IPS-20b (cell line): ENCODE measurements around the gene APOC1.

Source experiments
- H3K27ac ChIP-seq: one replicate; pipeline ENCODE4 v1.5.1; 2013; ENCODE audit warnings: low read length
- H3K27me3 ChIP-seq: 2 replicates; pipeline ENCODE4 v1.6.1; 2013; ENCODE audit warnings: mild to moderate bottlenecking, low read length, inconsistent platforms; ENCODE audit not compliant: insufficient read depth
- H3K36me3 ChIP-seq: 2 replicates; pipeline ENCODE4 v1.6.1; 2013; ENCODE audit warnings: low read depth, mild to moderate bottlenecking, inconsistent platforms, low read length, moderate library complexity; ENCODE audit not compliant: insufficient read depth
- H3K4me1 ChIP-seq: 2 replicates; pipeline ENCODE4 v1.6.1; 2013; ENCODE audit warnings: mild to moderate bottlenecking, control low read depth, inconsistent platforms, low read length, moderate library complexity; ENCODE audit not compliant: insufficient read depth
- H3K4me3 ChIP-seq: 2 replicates; pipeline ENCODE4 v1.5.1; 2013; ENCODE audit warnings: mild to moderate bottlenecking, low read length, inconsistent platforms
- H3K9ac ChIP-seq: 2 replicates; pipeline ENCODE4 v1.6.1; 2013; ENCODE audit warnings: low read depth, mild to moderate bottlenecking, inconsistent platforms, low read length, moderate library complexity
- H3K9me3 ChIP-seq: 2 replicates; pipeline ENCODE4 v1.6.1; 2013; ENCODE audit warnings: mild to moderate bottlenecking, low read depth, low read length, inconsistent platforms; ENCODE audit not compliant: insufficient read depth

APOC1 gene

GRCh38 chr19:44951179-44952159, 37.1 kb downstream of the APOC1 start:
- H3K27me3 ChIP-seq: no peaks in the 10 kb centered on the region
- no peak overlapping the region for H3K9ac ChIP-seq
- H3K27ac ChIP-seq: no peak overlapping the region
- no peaks in the 10 kb centered on the region for H3K36me3 ChIP-seq
- H3K4me1 ChIP-seq: peaks cover 9% of the 10 kb centered on the region
- no peak overlapping the region for H3K4me3 ChIP-seq
- no peaks in the 10 kb centered on the region for H3K9me3 ChIP-seq

GRCh38 chr19:44954278-44954648, 39.9 kb downstream of the APOC1 start:
- Histone ChIP-seq H3K4me1 (peaks cover 9% of the 10 kb centered on the region), H3K4me3 (peak overlapping the region; percentile 97), H3K9me3 (no peaks in the 10 kb centered on the region), H3K9ac (peak overlapping the region; percentile 97), H3K36me3 (no peaks in the 10 kb centered on the region), H3K27me3 (no peaks in the 10 kb centered on the region), H3K27ac (peak overlapping the region; percentile 91)

GRCh38 chr19:44954649-44955504, 40.5 kb downstream of the APOC1 start, which contains the start of gene CLPTM1:
CLPTM1 (plus strand) TSS chr19:44955380; CDS start chr19:44955396, 16 bp downstream.
- peak within 1 kb of the TSS; percentile 97 for H3K9ac ChIP-seq

GRCh38 chr19:44955505-44956439, 41.4 kb downstream of the APOC1 start:
- H3K27me3 ChIP-seq: no peaks in the 10 kb centered on the region
- peaks cover 9% of the 10 kb centered on the region for H3K4me1 ChIP-seq
- H3K9me3 ChIP-seq: no peaks in the 10 kb centered on the region
- H3K4me3 ChIP-seq: peak overlapping the region; percentile 97
- H3K27ac ChIP-seq: no peak overlapping the region
- peaks cover 8% of the 10 kb centered on the region; the same call in 1 of the 2 replicates for H3K36me3 ChIP-seq
- peak overlapping the region; percentile 95 for H3K9ac ChIP-seq

More at GRCh38 chr19:44954649-44955504, 40.5 kb downstream of the APOC1 start, which contains the start of gene CLPTM1:
- Histone ChIP-seq H3K9me3 (no peaks in the 10 kb centered on the region), H3K4me3 (peak within 1 kb of the TSS; percentile 97), H3K4me1 (peaks cover 9% of the 10 kb centered on the region), H3K27ac (peak within 1 kb of the TSS; percentile 91), H3K27me3 (no peaks in the 10 kb centered on the region), H3K36me3 (no peaks in the 10 kb centered on the region)

GRCh38 chr19:44957526-44957925, 43.1 kb downstream of the APOC1 start:
- H3K36me3 ChIP-seq: peaks cover 22% of the 10 kb centered on the region
- no peaks in the 10 kb centered on the region for H3K9me3 ChIP-seq
- no peak overlapping the region for H3K4me3 ChIP-seq
- peak overlapping the region; percentile 95; the same call in 1 of the 2 replicates for H3K9ac ChIP-seq
- H3K4me1 ChIP-seq: peaks cover 9% of the 10 kb centered on the region
- no peaks in the 10 kb centered on the region for H3K27me3 ChIP-seq
- no peak overlapping the region for H3K27ac ChIP-seq

GRCh38 chr19:44958090-44958489, 43.7 kb downstream of the APOC1 start:
- peaks cover 23% of the 10 kb centered on the region for H3K36me3 ChIP-seq
- peaks cover 9% of the 10 kb centered on the region for H3K4me1 ChIP-seq
- no peak overlapping the region for H3K4me3 ChIP-seq
- no peak overlapping the region for H3K27ac ChIP-seq
- H3K9ac ChIP-seq: no peak overlapping the region
- no peaks in the 10 kb centered on the region for H3K9me3 ChIP-seq
- no peaks in the 10 kb centered on the region for H3K27me3 ChIP-seq

DNA sequence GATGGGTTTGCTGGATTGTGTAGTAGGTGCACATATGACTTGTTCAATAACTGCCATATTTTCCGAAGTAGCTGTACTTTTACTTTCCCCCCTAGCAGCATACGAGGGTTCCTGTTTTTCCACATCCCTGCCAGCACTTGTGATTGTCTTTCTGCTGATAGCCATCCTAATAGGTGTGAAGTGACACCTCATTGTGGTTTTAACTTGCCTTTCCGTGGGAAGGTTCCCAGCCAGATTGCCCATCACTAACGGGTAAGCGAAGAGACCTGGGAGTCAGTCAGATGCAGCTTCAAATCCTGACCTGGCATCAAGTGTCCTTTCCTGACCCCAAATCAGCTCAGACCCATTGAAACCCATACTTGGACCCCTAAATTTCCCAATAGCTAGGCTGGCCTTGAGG, 45.3 kb downstream of the APOC1 start:
- Histone ChIP-seq H3K9ac (no peak overlapping the region), H3K4me3 (no peak overlapping the region)

GRCh38 chr19:44960906-44961728, 46.7 kb downstream of the APOC1 start:
- Histone ChIP-seq H3K27me3 (no peaks in the 10 kb centered on the region), H3K9ac (no peak overlapping the region), H3K4me1 (peaks cover 4% of the 10 kb centered on the region), H3K4me3 (no peak overlapping the region), H3K27ac (no peak overlapping the region), H3K9me3 (no peaks in the 10 kb centered on the region), H3K36me3 (peaks cover 34% of the 10 kb centered on the region)

More for the DNA sequence above, 45.3 kb downstream of the APOC1 start:
- H3K27ac ChIP-seq: no peak overlapping the region
- H3K4me1 ChIP-seq: peaks cover 6% of the 10 kb centered on the region
- H3K9me3 ChIP-seq: no peaks in the 10 kb centered on the region
- H3K27me3 ChIP-seq: no peaks in the 10 kb centered on the region
- H3K36me3 ChIP-seq: peaks cover 31% of the 10 kb centered on the region

DNA sequence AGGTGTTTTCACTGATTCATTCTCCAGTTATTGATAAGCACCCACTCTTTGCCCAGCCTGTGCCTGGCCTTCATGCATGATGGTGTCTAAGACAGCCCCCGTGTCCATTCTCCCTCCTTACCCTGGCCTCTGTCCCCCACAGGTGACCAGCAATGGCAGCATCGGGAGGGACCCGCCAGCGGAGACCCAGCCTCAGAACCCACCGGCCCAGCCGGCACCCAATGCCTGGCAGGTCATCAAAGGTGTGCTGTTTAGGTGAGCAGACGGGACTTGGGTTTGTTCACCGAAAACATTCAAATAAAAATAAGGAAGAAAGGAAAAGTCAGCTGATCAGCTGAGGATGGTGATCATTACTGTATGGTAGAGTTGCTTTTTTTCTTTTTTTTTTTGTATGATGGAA, 47.4 kb downstream of the APOC1 start:
- no peaks in the 10 kb centered on the region for H3K9me3 ChIP-seq
- no peak overlapping the region for H3K27ac ChIP-seq
- no peak overlapping the region for H3K4me3 ChIP-seq
- peaks cover 38% of the 10 kb centered on the region for H3K36me3 ChIP-seq
- no peaks in the 10 kb centered on the region for H3K4me1 ChIP-seq
- H3K27me3 ChIP-seq: no peaks in the 10 kb centered on the region
- no peak overlapping the region for H3K9ac ChIP-seq

DNA sequence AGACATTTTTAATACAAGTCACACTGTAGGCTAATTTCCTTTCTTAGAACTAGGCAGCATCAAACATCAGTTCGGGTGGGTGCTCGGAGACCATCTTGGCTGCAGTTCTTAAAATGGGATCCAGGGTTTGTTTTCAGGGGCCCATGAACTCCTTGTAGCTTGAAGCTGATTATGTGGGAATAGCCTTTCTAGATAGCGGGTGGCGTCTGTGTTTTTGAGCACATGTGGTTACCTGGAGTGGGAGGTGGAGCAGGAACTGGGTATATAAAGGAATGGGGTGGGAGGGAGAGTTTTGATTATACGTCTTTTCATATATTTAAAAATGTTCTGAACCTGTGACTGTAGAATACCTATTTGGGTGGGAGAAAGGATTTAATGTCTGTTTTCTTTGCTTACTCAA, 53.7 kb downstream of the APOC1 start:
- Histone ChIP-seq H3K9me3 (no peaks in the 10 kb centered on the region), H3K27ac (no peak overlapping the region), H3K27me3 (no peaks in the 10 kb centered on the region), H3K4me3 (no peak overlapping the region), H3K4me1 (no peaks in the 10 kb centered on the region), H3K36me3 (peaks cover 38% of the 10 kb centered on the region), H3K9ac (no peak overlapping the region)
